Midbrain (tissue), 1 donor: ENCODE measurements around the gene MYOM1.

Source experiments
- DNase-seq: peaks from one replicate; lab custom pipeline; 2025; lab: John Stamatoyannopoulos, UW

Gene MYOM1

GRCh38 chr18:3118195-3119010 is 101.4 kb downstream of the MYOM1 start:
- no peak for DNase-seq

- no peak for DNase-seq
Measured at GRCh38 chr18:3117493-3118192, 102.1 kb downstream of the MYOM1 start.

GRCh38 chr18:3115447-3116030 is 104.2 kb downstream of the MYOM1 start:
- DNase-seq = no peak

- no peak for DNase-seq
Measured at GRCh38 chr18:3114451-3114850, 105.3 kb downstream of the MYOM1 start.

- DNase-seq = no peak
Measured at GRCh38 chr18:3114026-3114425, 105.7 kb downstream of the MYOM1 start.

- DNase-seq = no peak
Measured at GRCh38 chr18:3111523-3112240, 108.1 kb downstream of the MYOM1 start.

GRCh38 chr18:3110034-3110752 is 109.6 kb downstream of the MYOM1 start:
- DNase-seq = no peak

- DNase-seq = no peak
Measured at GRCh38 chr18:3107740-3108151, 112.0 kb downstream of the MYOM1 start.

- no peak for DNase-seq
Measured at GRCh38 chr18:3104190-3105054, 115.3 kb downstream of the MYOM1 start.

GRCh38 chr18:3103576-3103975 is 116.2 kb downstream of the MYOM1 start:
- DNase-seq = no peak

- no peak for DNase-seq
Measured at GRCh38 chr18:3102983-3103382, 116.8 kb downstream of the MYOM1 start.

GRCh38 chr18:3100498-3101132 is 119.2 kb downstream of the MYOM1 start:
- no peak for DNase-seq

- no peak for DNase-seq
Measured at GRCh38 chr18:3099327-3099726, 120.4 kb downstream of the MYOM1 start.

- DNase-seq = no peak
Measured at GRCh38 chr18:3097082-3097481, 122.7 kb downstream of the MYOM1 start.

- no peak for DNase-seq
Measured at GRCh38 chr18:3095921-3096320, 123.8 kb downstream of the MYOM1 start.

GRCh38 chr18:3094338-3094684 is 125.5 kb downstream of the MYOM1 start:
- DNase-seq = no peak

- DNase-seq = no peak
Measured at GRCh38 chr18:3093624-3094337, 126.0 kb downstream of the MYOM1 start.

- no peak for DNase-seq
Measured at GRCh38 chr18:3092727-3093126, 127.0 kb downstream of the MYOM1 start.

GRCh38 chr18:3089579-3089978 is 130.2 kb downstream of the MYOM1 start:
- no peak for DNase-seq

GRCh38 chr18:3088449-3088848 is 131.3 kb downstream of the MYOM1 start:
- DNase-seq = no peak
